Activated CD8-positive, alpha-beta T cell treated with anti-CD3 and anti-CD28 coated beads for 36 hours (primary cell): ENCODE results near the gene ACTR6. TPM values are rescaled to one million over a fixed set of nuclear protein-coding genes. Genes with fewer than 3 reads are reported as not detected.

Experiments used
- ATAC-seq: fragments of 200-7000 bp; cut with Tn5 transposase; one replicate; pipeline ENCODE4 v1.10.0; 2021; ENCODE audit warnings: mild to moderate bottlenecking, moderate library complexity
- CTCF ChIA-PET: fragments of 350-600 bp; sonication (Branson Sonifier 250); formaldehyde crosslinking; loops from one replicate; lab custom pipeline; 2021; ENCODE audit warnings: antibody characterized with exemption; lab: Charles Lee
- POLR2A ChIA-PET: fragments of 350-600 bp; sonication (Branson Sonifier 250); formaldehyde crosslinking; loops from one replicate; lab custom pipeline; 2021; ENCODE audit warnings: antibody characterized with exemption; lab: Charles Lee
- DNase-seq: peaks from one replicate; pipeline ENCODE4 v3.0.0-alpha.2; 2020
- H3K27ac Mint-ChIP-seq: one replicate; pipeline ENCODE4 v1.8.0; 2021; ENCODE audit warnings: mild to moderate bottlenecking, mixed read lengths
- H3K27me3 Mint-ChIP-seq: one replicate; pipeline ENCODE4 v1.8.0; 2021; ENCODE audit warnings: mixed read lengths
- H3K36me3 Mint-ChIP-seq: one replicate; pipeline ENCODE4 v1.8.0; 2021; ENCODE audit warnings: low read depth, mixed read lengths
- H3K4me1 Mint-ChIP-seq: one replicate; pipeline ENCODE4 v1.8.0; 2021; ENCODE audit warnings: low read depth, mixed read lengths
- H3K4me3 Mint-ChIP-seq: one replicate; pipeline ENCODE4 v1.8.0; 2021; ENCODE audit warnings: mild to moderate bottlenecking, moderate library complexity, mixed read lengths
- H3K9me3 Mint-ChIP-seq: one replicate; pipeline ENCODE4 v1.8.0; 2021; ENCODE audit warnings: mixed read lengths
- intact Hi-C: fragments of 100-400 bp; cut with micrococcal nuclease; formaldehyde crosslinking; loops from one replicate; pipeline ENCODE4 v1.10.0; 2022
- total RNA-seq, 2 experiments: library from RNA; stranded (reverse); gene quantifications; one replicate each; pipeline ENCODE4 v1.2.3, GENCODE V29; 2021
- TF ChIP-seq, protein P1 (sequence below): fragments of 200-600 bp; IDR thresholded peaks from one replicate; pipeline ENCODE4 v1.8.0; 2022; ENCODE audit warnings: antibody characterized with exemption, mild to moderate bottlenecking

ACTR6 gene
- total RNA-seq, 2 experiments from 2014 or later: 26.3 to 30.9 TPM

DNA sequence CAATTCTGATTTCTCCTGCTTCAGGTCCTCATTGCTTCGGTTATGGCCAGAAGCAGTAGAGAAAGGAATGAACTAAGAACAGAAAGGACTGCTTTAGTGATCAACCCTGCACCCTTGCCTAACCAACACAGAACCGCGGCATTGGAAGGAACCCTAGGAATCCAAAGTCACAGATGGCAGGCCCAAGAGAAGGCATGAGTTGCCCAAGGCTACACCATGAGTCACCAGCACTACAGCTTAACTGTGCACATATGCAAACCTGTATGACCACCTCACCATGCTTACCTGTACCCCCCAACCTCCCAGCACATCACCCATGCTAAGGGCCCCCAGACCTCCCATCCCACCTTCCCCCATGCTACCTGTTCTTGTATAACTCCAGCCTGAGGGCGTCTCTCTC, 32.1 kb upstream of the ACTR6 start:
- CTCF ChIA-PET: interaction anchor here (1.3 kb wide), 1 partner anchor 14 kb away, joined by 6 read pairs; no protein-coding TSS in a partner anchor
- POLR2A ChIA-PET: no interaction called here

DNA sequence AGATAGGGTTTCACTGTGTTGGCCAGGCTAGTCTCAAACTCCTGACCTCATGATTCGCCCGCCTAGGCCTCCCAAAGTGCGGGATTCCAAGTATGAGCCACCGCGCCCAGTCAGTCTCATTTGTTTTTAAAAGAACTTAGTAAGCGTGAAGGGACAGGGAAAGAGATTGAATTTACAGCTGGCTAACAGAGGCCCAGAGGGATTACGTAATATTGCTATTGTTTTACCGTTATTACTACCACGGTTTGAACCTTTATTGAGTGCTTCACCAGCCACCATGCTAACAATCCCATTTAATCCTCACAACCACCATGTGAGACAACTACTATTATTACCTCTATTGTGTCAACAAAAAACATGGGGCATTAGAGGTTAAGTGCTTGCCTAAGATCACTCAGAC, 31.3 kb upstream of the ACTR6 start:
- H3K9me3 Mint-ChIP-seq: no peaks in the 10 kb centered on the region
- ATAC-seq: no peak
- DNase-seq: no peak
- H3K27ac Mint-ChIP-seq: no peak overlapping the region
- H3K4me1 Mint-ChIP-seq: peaks cover 1% of the 10 kb centered on the region
- TF ChIP-seq, protein P1, sequence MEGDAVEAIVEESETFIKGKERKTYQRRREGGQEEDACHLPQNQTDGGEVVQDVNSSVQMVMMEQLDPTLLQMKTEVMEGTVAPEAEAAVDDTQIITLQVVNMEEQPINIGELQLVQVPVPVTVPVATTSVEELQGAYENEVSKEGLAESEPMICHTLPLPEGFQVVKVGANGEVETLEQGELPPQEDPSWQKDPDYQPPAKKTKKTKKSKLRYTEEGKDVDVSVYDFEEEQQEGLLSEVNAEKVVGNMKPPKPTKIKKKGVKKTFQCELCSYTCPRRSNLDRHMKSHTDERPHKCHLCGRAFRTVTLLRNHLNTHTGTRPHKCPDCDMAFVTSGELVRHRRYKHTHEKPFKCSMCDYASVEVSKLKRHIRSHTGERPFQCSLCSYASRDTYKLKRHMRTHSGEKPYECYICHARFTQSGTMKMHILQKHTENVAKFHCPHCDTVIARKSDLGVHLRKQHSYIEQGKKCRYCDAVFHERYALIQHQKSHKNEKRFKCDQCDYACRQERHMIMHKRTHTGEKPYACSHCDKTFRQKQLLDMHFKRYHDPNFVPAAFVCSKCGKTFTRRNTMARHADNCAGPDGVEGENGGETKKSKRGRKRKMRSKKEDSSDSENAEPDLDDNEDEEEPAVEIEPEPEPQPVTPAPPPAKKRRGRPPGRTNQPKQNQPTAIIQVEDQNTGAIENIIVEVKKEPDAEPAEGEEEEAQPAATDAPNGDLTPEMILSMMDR: no peak
- H3K27me3 Mint-ChIP-seq: no peaks in the 10 kb centered on the region
- H3K4me3 Mint-ChIP-seq: no peak overlapping the region
- ChIA-PET CTCF (no interaction called here), POLR2A (no interaction called here)
- intact Hi-C loops: no loop called here
- no peaks in the 10 kb centered on the region for H3K36me3 Mint-ChIP-seq

More for the DNA sequence above, 32.1 kb upstream of the ACTR6 start:
- intact Hi-C loops: no loop called here
- peaks cover 8% of the 10 kb centered on the region for H3K4me1 Mint-ChIP-seq
- H3K36me3 Mint-ChIP-seq: no peaks in the 10 kb centered on the region
- DNase-seq (no peak), ATAC-seq (no peak)
- no peaks in the 10 kb centered on the region for H3K9me3 Mint-ChIP-seq
- H3K27me3 Mint-ChIP-seq: no peaks in the 10 kb centered on the region
- no peak overlapping the region for H3K4me3 Mint-ChIP-seq
- TF ChIP-seq, protein P1: no peak
- H3K27ac Mint-ChIP-seq: no peak overlapping the region

DNA sequence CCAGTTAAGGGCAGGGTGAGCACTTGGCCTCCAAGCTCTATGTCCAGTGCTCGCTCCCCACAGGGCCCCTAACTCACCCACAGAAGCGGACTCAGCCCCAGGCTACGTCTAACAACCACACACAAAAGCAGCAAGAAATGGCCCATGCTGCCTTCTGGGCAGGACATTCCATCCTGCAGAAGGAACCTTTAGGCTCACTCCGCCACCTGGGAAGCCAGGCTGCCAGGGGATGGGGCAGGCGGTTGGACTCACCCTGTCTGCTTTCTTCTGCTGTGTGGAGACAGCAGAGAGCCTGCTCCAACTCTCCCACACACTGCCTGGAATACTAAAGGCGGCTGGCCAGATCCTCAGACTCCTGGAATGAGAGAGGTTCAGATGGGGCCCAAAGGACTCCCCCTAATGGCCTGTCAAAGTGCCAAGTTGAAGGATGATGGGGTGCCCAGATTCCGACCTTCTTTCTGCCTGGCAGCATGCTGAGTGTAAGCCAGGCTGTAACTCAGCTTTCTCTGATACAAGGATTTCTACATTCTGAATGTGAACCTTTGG, 30.2 kb upstream of the ACTR6 start:
- H3K9me3 Mint-ChIP-seq: no peaks in the 10 kb centered on the region
- TF ChIP-seq, protein P1: no peak
- intact Hi-C loops: no loop called here
- ChIA-PET POLR2A (no interaction called here), CTCF (no interaction called here)
- ATAC-seq (no peak), DNase-seq (no peak)
- no peak overlapping the region for H3K4me3 Mint-ChIP-seq
- H3K27ac Mint-ChIP-seq: no peak overlapping the region
- H3K27me3 Mint-ChIP-seq: no peaks in the 10 kb centered on the region
- H3K4me1 Mint-ChIP-seq: no peaks in the 10 kb centered on the region
- H3K36me3 Mint-ChIP-seq: peaks cover 2% of the 10 kb centered on the region

DNA sequence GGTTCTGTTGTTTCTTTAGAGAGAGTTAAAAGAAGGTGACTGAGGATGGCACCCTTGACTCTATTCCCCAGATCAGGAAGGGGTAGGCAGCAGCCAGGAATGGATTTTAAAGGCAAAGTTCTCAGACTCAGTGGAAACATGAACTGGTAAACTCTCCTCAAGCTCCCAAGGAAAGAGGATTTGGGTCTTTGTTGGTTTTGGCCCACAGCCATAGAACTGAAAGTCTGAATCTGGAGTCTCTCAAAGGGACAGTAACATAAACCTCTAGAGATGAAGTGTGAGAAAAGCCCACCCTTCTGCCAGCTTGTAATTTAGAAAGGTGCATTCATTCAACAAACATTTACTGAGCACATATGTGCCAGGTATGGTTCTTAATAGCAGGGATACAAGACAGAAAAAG, 29.4 kb upstream of the ACTR6 start:
- H3K27ac Mint-ChIP-seq: no peak overlapping the region

DNA sequence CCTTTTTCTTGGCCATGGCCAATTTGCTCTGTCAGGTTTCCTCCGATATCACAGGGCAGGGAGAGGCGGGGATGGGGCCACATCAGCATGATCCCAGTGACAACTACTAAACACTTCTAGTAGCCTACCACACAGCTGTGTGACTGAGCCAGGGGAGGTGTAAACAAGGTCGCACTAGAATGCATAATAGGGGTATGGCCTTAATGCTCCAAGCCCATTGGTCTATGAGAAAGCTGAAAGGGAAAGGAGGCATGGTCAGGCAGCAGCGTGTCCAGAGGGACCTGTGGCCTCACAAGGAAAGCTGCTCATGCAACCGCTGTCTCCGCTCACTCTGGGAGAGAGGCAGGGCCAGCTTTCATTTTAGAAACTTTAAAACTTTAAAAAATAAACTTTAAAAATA, 27.5 kb upstream of the ACTR6 start:
- Mint-ChIP-seq H3K27ac (no peak overlapping the region), H3K27me3 (no peaks in the 10 kb centered on the region), H3K9me3 (no peaks in the 10 kb centered on the region), H3K4me3 (no peak overlapping the region), H3K36me3 (peaks cover 9% of the 10 kb centered on the region), H3K4me1 (no peaks in the 10 kb centered on the region)
- DNase-seq: no peak
- no peak for ATAC-seq
- TF ChIP-seq, protein P1: no peak
- intact Hi-C loops: no loop called here
- CTCF ChIA-PET: interaction anchor here (1.5 kb wide), 1 partner anchor 19 kb away, joined by 6 read pairs; no protein-coding TSS in a partner anchor
- POLR2A ChIA-PET: interaction anchor here (1.4 kb wide), 1 partner anchor 9 kb away, joined by 4 read pairs; no protein-coding TSS in a partner anchor

More for the DNA sequence above, 29.4 kb upstream of the ACTR6 start:
- intact Hi-C loops: no loop called here
- H3K4me1 Mint-ChIP-seq: no peaks in the 10 kb centered on the region
- DNase-seq (no peak), ATAC-seq (no peak)
- ChIA-PET CTCF (interaction anchor here (1.3 kb wide), 1 partner anchor 16 kb away, joined by 4 read pairs; no protein-coding TSS in a partner anchor), POLR2A (no interaction called here)
- H3K36me3 Mint-ChIP-seq: peaks cover 2% of the 10 kb centered on the region
- TF ChIP-seq, protein P1: no peak
- H3K9me3 Mint-ChIP-seq: no peaks in the 10 kb centered on the region
- no peaks in the 10 kb centered on the region for H3K27me3 Mint-ChIP-seq
- H3K4me3 Mint-ChIP-seq: no peak overlapping the region
